Stimulated activated naive B cell treated with anti-CD40 and anti-IgM and Interleukin-4, amounts not matched to agents 10 μg/mL and 1 μg/mL and 100 μg/mL, for 72 hours (primary cell): ENCODE data around the gene CMTM1.

Experiments
- ATAC-seq, 2 donors: fragments of 150-1000 bp; cut with Tn5 transposase; replicated peaks; 2 replicates each; pipeline ENCODE4 v1.10.0; 2021; ENCODE audit warnings: moderate library complexity in 1 of 2
- DNase-seq: peaks from one replicate; pipeline ENCODE4 v3.0.0; 2021
- H3K27ac Mint-ChIP-seq: one replicate; pipeline ENCODE4 v1.8.0; 2022; ENCODE audit warnings: mild to moderate bottlenecking, mixed read lengths
- H3K27me3 Mint-ChIP-seq, 2 donors: one replicate each; pipeline ENCODE4 v1.8.0; 2022; ENCODE audit warnings: mixed read lengths in 2 of 2
- H3K36me3 Mint-ChIP-seq, 2 donors: one replicate each; pipeline ENCODE4 v1.8.0; 2022; ENCODE audit warnings: mixed read lengths in 2 of 2, mild to moderate bottlenecking in 1 of 2
- H3K4me1 Mint-ChIP-seq, 2 donors: one replicate each; pipeline ENCODE4 v1.8.0; 2022; ENCODE audit warnings: mixed read lengths in 2 of 2, mild to moderate bottlenecking in 1 of 2
- H3K4me3 Mint-ChIP-seq, 2 donors: one replicate each; pipeline ENCODE4 v1.8.0; 2022; ENCODE audit warnings: mild to moderate bottlenecking in 2 of 2, mixed read lengths in 2 of 2, moderate library complexity in 1 of 2
- H3K9me3 Mint-ChIP-seq, 2 donors: one replicate each; pipeline ENCODE4 v1.8.0; 2022; ENCODE audit warnings: mixed read lengths in 2 of 2, mild to moderate bottlenecking in 1 of 2

CMTM1 gene

GRCh38 chr16:66598111-66598510, 31.9 kb downstream of the CMTM1 start:
- DNase-seq (no peak), ATAC-seq (no peak)
- H3K9me3 Mint-ChIP-seq, result peaks cover 7 to 14% of the 10 kb centered on the region in 2 donors
- H3K4me3 Mint-ChIP-seq, result no peak overlapping the region
- peaks cover 31 to 41% of the 10 kb centered on the region in 2 donors for H3K27me3 Mint-ChIP-seq
- H3K27ac Mint-ChIP-seq, result no peak overlapping the region
- H3K36me3 Mint-ChIP-seq, result peaks cover 11 to 13% of the 10 kb centered on the region in 2 donors
- peaks cover 12 to 32% of the 10 kb centered on the region in 2 donors for H3K4me1 Mint-ChIP-seq

- ATAC-seq (no peak), DNase-seq (no peak)
- Mint-ChIP-seq H3K27ac (no peak overlapping the region), H3K9me3 (peaks cover 7 to 12% of the 10 kb centered on the region in 2 donors), H3K36me3 (peaks cover 11 to 13% of the 10 kb centered on the region in 2 donors), H3K4me1 (peaks cover 17 to 37% of the 10 kb centered on the region in 2 donors), H3K4me3 (no peak overlapping the region), H3K27me3 (peaks cover 39 to 51% of the 10 kb centered on the region in 2 donors)
These were observed 33.5 kb downstream of the CMTM1 start for GRCh38 chr16:66599726-66600125.

- H3K9me3 Mint-ChIP-seq, result peaks cover 7 to 12% of the 10 kb centered on the region in 2 donors
- peaks cover 13 to 32% of the 10 kb centered on the region in 2 donors for H3K4me1 Mint-ChIP-seq
- DNase-seq, result no peak
- peaks cover 39 to 47% of the 10 kb centered on the region in 2 donors for H3K27me3 Mint-ChIP-seq
- ATAC-seq, result no peak
- H3K4me3 Mint-ChIP-seq, result no peak overlapping the region
- H3K36me3 Mint-ChIP-seq, result peaks cover 11 to 13% of the 10 kb centered on the region in 2 donors
- H3K27ac Mint-ChIP-seq, result no peak overlapping the region
These were observed 34.2 kb downstream of the CMTM1 start for GRCh38 chr16:66600477-66600876.

- DNase-seq, result no peak
- Mint-ChIP-seq H3K4me3 (no peak overlapping the region), H3K27me3 (peaks cover 39 to 47% of the 10 kb centered on the region in 2 donors), H3K36me3 (peaks cover 11 to 13% of the 10 kb centered on the region in 2 donors), H3K9me3 (peaks cover 7 to 12% of the 10 kb centered on the region in 2 donors), H3K4me1 (peaks cover 19 to 42% of the 10 kb centered on the region in 2 donors), H3K27ac (no peak overlapping the region)
- ATAC-seq, result no peak
These were observed 35.2 kb downstream of the CMTM1 start for GRCh38 chr16:66601471-66601870.

GRCh38 chr16:66603537-66604375, 37.5 kb downstream of the CMTM1 start:
- Mint-ChIP-seq H3K36me3 (peaks cover 11 to 13% of the 10 kb centered on the region in 2 donors), H3K4me1 (peaks cover 25 to 53% of the 10 kb centered on the region in 2 donors), H3K27ac (peak overlapping the region; percentile 83), H3K9me3 (peaks cover 7 to 12% of the 10 kb centered on the region in 2 donors), H3K4me3 (peak overlapping the region; percentile 87 to 97), H3K27me3 (peaks cover 38 to 39% of the 10 kb centered on the region in 2 donors)
- DNase-seq (peak; percentile 56), ATAC-seq (peak; percentile 52 to 61)

GRCh38 chr16:66604376-66605176, 38.3 kb downstream of the CMTM1 start, which contains the start of gene CMTM3:
Gene CMTM3, plus strand, starts transcription at chr16:66604704. Its CDS starts 102 bp downstream, at chr16:66604806.
- ATAC-seq, result peak; percentile 66 to 67
- Mint-ChIP-seq H3K27ac (peak within 1 kb of the TSS; percentile 83), H3K4me3 (peak within 1 kb of the TSS; percentile 87 to 97), H3K9me3 (peaks cover 7 to 12% of the 10 kb centered on the region in 2 donors), H3K4me1 (peaks cover 25 to 54% of the 10 kb centered on the region in 2 donors), H3K27me3 (peaks cover 32 to 34% of the 10 kb centered on the region in 2 donors), H3K36me3 (peaks cover 12 to 13% of the 10 kb centered on the region in 2 donors)
- peak; percentile 64 for DNase-seq

GRCh38 chr16:66605177-66605978, 39.1 kb downstream of the CMTM1 start:
- Mint-ChIP-seq H3K36me3 (peaks cover 20 to 21% of the 10 kb centered on the region in 2 donors), H3K27ac (no peak overlapping the region), H3K4me3 (peak overlapping the region; percentile 75 to 81), H3K9me3 (peaks cover 7 to 12% of the 10 kb centered on the region in 2 donors), H3K27me3 (peaks cover 33 to 35% of the 10 kb centered on the region in 2 donors), H3K4me1 (peaks cover 25 to 54% of the 10 kb centered on the region in 2 donors)
- ATAC-seq (peak; percentile 12), DNase-seq (no peak)

- Mint-ChIP-seq H3K27ac (peak overlapping the region; percentile 83), H3K27me3 (peaks cover 27% of the 10 kb centered on the region in 2 donors), H3K36me3 (peaks cover 18 to 21% of the 10 kb centered on the region in 2 donors), H3K4me1 (peaks cover 25 to 54% of the 10 kb centered on the region in 2 donors), H3K9me3 (peaks cover 0 to 6% of the 10 kb centered on the region in 2 donors), H3K4me3 (peak overlapping the region; percentile 66 to 81)
- DNase-seq, result peak; percentile 49
- peak; percentile 59 to 60 for ATAC-seq
These were observed 39.9 kb downstream of the CMTM1 start for GRCh38 chr16:66605979-66606751.

- no peaks in the 10 kb centered on the region for H3K9me3 Mint-ChIP-seq
- H3K4me1 Mint-ChIP-seq, result peaks cover 24 to 43% of the 10 kb centered on the region in 2 donors
- ATAC-seq (peak; percentile 38 to 46), DNase-seq (peak; percentile 52)
- H3K27me3 Mint-ChIP-seq, result peaks cover 18 to 19% of the 10 kb centered on the region in 2 donors
- peaks cover 18 to 31% of the 10 kb centered on the region in 2 donors for H3K36me3 Mint-ChIP-seq
- peak overlapping the region; percentile 21 for H3K27ac Mint-ChIP-seq
- no peak overlapping the region for H3K4me3 Mint-ChIP-seq
These were observed 42.3 kb downstream of the CMTM1 start for GRCh38 chr16:66608241-66609138.

GRCh38 chr16:66609139-66609510, 42.9 kb downstream of the CMTM1 start:
- H3K27me3 Mint-ChIP-seq, result peaks cover 11 to 13% of the 10 kb centered on the region in 2 donors
- no peak overlapping the region for H3K27ac Mint-ChIP-seq
- H3K4me3 Mint-ChIP-seq, result no peak overlapping the region
- no peak for ATAC-seq
- peaks cover 18 to 31% of the 10 kb centered on the region in 2 donors for H3K36me3 Mint-ChIP-seq
- no peaks in the 10 kb centered on the region for H3K9me3 Mint-ChIP-seq
- H3K4me1 Mint-ChIP-seq, result peaks cover 17 to 37% of the 10 kb centered on the region in 2 donors
- no peak for DNase-seq

- ATAC-seq (no peak), DNase-seq (no peak)
- Mint-ChIP-seq H3K9me3 (no peaks in the 10 kb centered on the region), H3K36me3 (peaks cover 18 to 31% of the 10 kb centered on the region in 2 donors), H3K27me3 (peaks cover 9 to 11% of the 10 kb centered on the region in 2 donors), H3K4me1 (peaks cover 15 to 33% of the 10 kb centered on the region in 2 donors), H3K4me3 (no peak overlapping the region), H3K27ac (no peak overlapping the region)
These were observed 44.0 kb downstream of the CMTM1 start for GRCh38 chr16:66610111-66610820.
